Measurements from ENCODE around the gene ATF4.
A peak's percentile ranks its signal among the peaks of the same experiment; 100 is the strongest.

ATF4 gene

GRCh38 chr22:39526736-39527171, 6.4 kb downstream of the ATF4 start:
- Histone ChIP-seq H3K9ac (ENCODE audit: low read length) (no peak overlapping the region), H2BK120ac (ENCODE audit: low read depth, low read length) (no peak overlapping the region), H3K4me2 (ENCODE audit: low read length) (no peak overlapping the region), H3K4ac (ENCODE audit: low read depth, low read length) (no peak overlapping the region), H3K23ac (ENCODE audit: low read length) (no peak overlapping the region), H3K79me1 (ENCODE audit: low read length) (peaks cover 29% of the 10 kb centered on the region), H4K8ac (ENCODE audit: low read depth, low read length) (no peak overlapping the region), H3K36me3 (ENCODE audit: control insufficient read depth, insufficient read depth, low read length) (peaks cover 27% of the 10 kb centered on the region), H3K79me2 (ENCODE audit: control insufficient read depth, insufficient read depth, low read length) (peaks cover 27% of the 10 kb centered on the region), H3K27me3 (ENCODE audit: insufficient read depth, low read length, poor library complexity) (no peaks in the 10 kb centered on the region), H3K27ac (ENCODE audit: low read depth, low read length) (no peak overlapping the region), H3K56ac (ENCODE audit: low read length) (no peak overlapping the region), H3K4me3 (ENCODE audit: low read length) (no peak overlapping the region), H2BK15ac (replicated peaks; ENCODE audit: low read depth) (no peak overlapping the region), H2AK5ac (ENCODE audit: low read length) (no peak overlapping the region), H3K18ac (ENCODE audit: low read length) (no peak overlapping the region), H3K4me1 (ENCODE audit: control insufficient read depth, low read depth, low read length) (peaks cover 7% of the 10 kb centered on the region), H2BK5ac (ENCODE audit: low read length) (no peak overlapping the region), H4K5ac (ENCODE audit: low read length) (no peak overlapping the region)
- WGBS (ENCODE audit: extremely low coverage, insufficient coverage, low lambda C conversion rate), result no CpG with 5 or more reads among the region's 4 CpGs
- peak; percentile 44 for DNase-seq

GRCh38 chr22:39527481-39527961, 7.2 kb downstream of the ATF4 start:
- H3K36me3 ChIP-seq (ENCODE audit: control insufficient read depth, insufficient read depth, low read length), result peaks cover 24% of the 10 kb centered on the region

GRCh38 chr22:39528080-39528661, 7.8 kb downstream of the ATF4 start:
- peaks cover 27% of the 10 kb centered on the region for H3K79me1 ChIP-seq (ENCODE audit: low read length)
- no peak overlapping the region for H2BK15ac ChIP-seq (replicated peaks; ENCODE audit: low read depth)
- no peak overlapping the region for H3K9ac ChIP-seq (ENCODE audit: low read length)
- no peak overlapping the region for H3K4ac ChIP-seq (ENCODE audit: low read depth, low read length)
- H3K56ac ChIP-seq (ENCODE audit: low read length), result peak overlapping the region; percentile 51
- no peak overlapping the region for H2BK120ac ChIP-seq (ENCODE audit: low read depth, low read length)
- WGBS (ENCODE audit: extremely low coverage, insufficient coverage, low lambda C conversion rate), result no CpG with 5 or more reads among the region's 12 CpGs
- peak overlapping the region; percentile 33 for H3K23ac ChIP-seq (ENCODE audit: low read length)
- H2AK5ac ChIP-seq (ENCODE audit: low read length), result no peak overlapping the region
- peaks cover 18% of the 10 kb centered on the region for H3K36me3 ChIP-seq (ENCODE audit: control insufficient read depth, insufficient read depth, low read length)
- peak; percentile 74 for DNase-seq
- H4K5ac ChIP-seq (ENCODE audit: low read length), result no peak overlapping the region
- H4K8ac ChIP-seq (ENCODE audit: low read depth, low read length), result no peak overlapping the region
- H2BK5ac ChIP-seq (ENCODE audit: low read length), result no peak overlapping the region
- H3K4me2 ChIP-seq (ENCODE audit: low read length), result no peak overlapping the region
- no peak overlapping the region for H3K27ac ChIP-seq (ENCODE audit: low read depth, low read length)
- H3K4me1 ChIP-seq (ENCODE audit: control insufficient read depth, low read depth, low read length), result peaks cover 5% of the 10 kb centered on the region
- H3K4me3 ChIP-seq (ENCODE audit: low read length), result no peak overlapping the region
- H3K18ac ChIP-seq (ENCODE audit: low read length), result no peak overlapping the region
- peaks cover 20% of the 10 kb centered on the region for H3K79me2 ChIP-seq (ENCODE audit: control insufficient read depth, insufficient read depth, low read length)
- no peaks in the 10 kb centered on the region for H3K27me3 ChIP-seq (ENCODE audit: insufficient read depth, low read length, poor library complexity)

More at GRCh38 chr22:39527481-39527961, 7.2 kb downstream of the ATF4 start:
- Histone ChIP-seq H3K79me2 (ENCODE audit: control insufficient read depth, insufficient read depth, low read length) (peaks cover 27% of the 10 kb centered on the region), H3K27ac (ENCODE audit: low read depth, low read length) (no peak overlapping the region), H2BK15ac (replicated peaks; ENCODE audit: low read depth) (no peak overlapping the region), H3K56ac (ENCODE audit: low read length) (no peak overlapping the region), H4K5ac (ENCODE audit: low read length) (no peak overlapping the region), H3K18ac (ENCODE audit: low read length) (no peak overlapping the region), H3K4ac (ENCODE audit: low read depth, low read length) (no peak overlapping the region), H3K4me3 (ENCODE audit: low read length) (no peak overlapping the region), H3K79me1 (ENCODE audit: low read length) (peaks cover 33% of the 10 kb centered on the region), H3K4me1 (ENCODE audit: control insufficient read depth, low read depth, low read length) (peaks cover 7% of the 10 kb centered on the region), H2AK5ac (ENCODE audit: low read length) (no peak overlapping the region), H4K8ac (ENCODE audit: low read depth, low read length) (no peak overlapping the region), H3K9ac (ENCODE audit: low read length) (no peak overlapping the region), H3K27me3 (ENCODE audit: insufficient read depth, low read length, poor library complexity) (no peaks in the 10 kb centered on the region), H2BK120ac (ENCODE audit: low read depth, low read length) (no peak overlapping the region), H3K4me2 (ENCODE audit: low read length) (no peak overlapping the region), H3K23ac (ENCODE audit: low read length) (no peak overlapping the region), H2BK5ac (ENCODE audit: low read length) (no peak overlapping the region)
- WGBS (ENCODE audit: extremely low coverage, insufficient coverage, low lambda C conversion rate), result no CpG with 5 or more reads among the region's 6 CpGs
- peak; percentile 63 for DNase-seq

- peaks cover 17% of the 10 kb centered on the region for H3K79me2 ChIP-seq (ENCODE audit: control insufficient read depth, insufficient read depth, low read length)
- no peak overlapping the region for H3K56ac ChIP-seq (ENCODE audit: low read length)
- H2BK120ac ChIP-seq (ENCODE audit: low read depth, low read length), result no peak overlapping the region
- H3K18ac ChIP-seq (ENCODE audit: low read length), result no peak overlapping the region
- peaks cover 15% of the 10 kb centered on the region for H3K36me3 ChIP-seq (ENCODE audit: control insufficient read depth, insufficient read depth, low read length)
- H4K5ac ChIP-seq (ENCODE audit: low read length), result no peak overlapping the region
- H3K4me3 ChIP-seq (ENCODE audit: low read length), result no peak overlapping the region
- H2BK15ac ChIP-seq (replicated peaks; ENCODE audit: low read depth), result no peak overlapping the region
- H3K4me2 ChIP-seq (ENCODE audit: low read length), result no peak overlapping the region
- no peak overlapping the region for H2BK5ac ChIP-seq (ENCODE audit: low read length)
- no peak overlapping the region for H4K8ac ChIP-seq (ENCODE audit: low read depth, low read length)
- no peaks in the 10 kb centered on the region for H3K27me3 ChIP-seq (ENCODE audit: insufficient read depth, low read length, poor library complexity)
- peaks cover 5% of the 10 kb centered on the region for H3K4me1 ChIP-seq (ENCODE audit: control insufficient read depth, low read depth, low read length)
- DNase-seq, result peak; percentile 94
- H3K23ac ChIP-seq (ENCODE audit: low read length), result no peak overlapping the region
- no peak overlapping the region for H3K4ac ChIP-seq (ENCODE audit: low read depth, low read length)
- H3K9ac ChIP-seq (ENCODE audit: low read length), result no peak overlapping the region
- H3K27ac ChIP-seq (ENCODE audit: low read depth, low read length), result no peak overlapping the region
- no CpG with 5 or more reads among the region's 32 CpGs for WGBS (ENCODE audit: extremely low coverage, insufficient coverage, low lambda C conversion rate)
- no peak overlapping the region for H2AK5ac ChIP-seq (ENCODE audit: low read length)
- peaks cover 24% of the 10 kb centered on the region for H3K79me1 ChIP-seq (ENCODE audit: low read length)
Observed at GRCh38 chr22:39528681-39529486, 8.5 kb downstream of the ATF4 start.

- Histone ChIP-seq H3K27me3 (ENCODE audit: insufficient read depth, low read length, poor library complexity) (no peaks in the 10 kb centered on the region), H3K18ac (ENCODE audit: low read length) (no peak overlapping the region), H3K23ac (ENCODE audit: low read length) (no peak overlapping the region), H3K79me2 (ENCODE audit: control insufficient read depth, insufficient read depth, low read length) (peaks cover 14% of the 10 kb centered on the region), H3K4me2 (ENCODE audit: low read length) (no peak overlapping the region), H3K79me1 (ENCODE audit: low read length) (peaks cover 24% of the 10 kb centered on the region), H3K4ac (ENCODE audit: low read depth, low read length) (no peak overlapping the region), H2BK15ac (replicated peaks; ENCODE audit: low read depth) (no peak overlapping the region), H2BK120ac (ENCODE audit: low read depth, low read length) (no peak overlapping the region), H3K4me3 (ENCODE audit: low read length) (no peak overlapping the region), H2BK5ac (ENCODE audit: low read length) (no peak overlapping the region), H3K9ac (ENCODE audit: low read length) (peak overlapping the region; percentile 50), H4K8ac (ENCODE audit: low read depth, low read length) (no peak overlapping the region), H3K27ac (ENCODE audit: low read depth, low read length) (no peak overlapping the region), H3K56ac (ENCODE audit: low read length) (peak overlapping the region; percentile 12), H3K4me1 (ENCODE audit: control insufficient read depth, low read depth, low read length) (peaks cover 8% of the 10 kb centered on the region), H3K36me3 (ENCODE audit: control insufficient read depth, insufficient read depth, low read length) (peaks cover 11% of the 10 kb centered on the region), H2AK5ac (ENCODE audit: low read length) (no peak overlapping the region), H4K5ac (ENCODE audit: low read length) (no peak overlapping the region)
- no CpG with 5 or more reads among the region's 17 CpGs for WGBS (ENCODE audit: extremely low coverage, insufficient coverage, low lambda C conversion rate)
- no peak for DNase-seq
Observed at GRCh38 chr22:39529487-39529851, 9.1 kb downstream of the ATF4 start.

All from mesendoderm (in vitro differentiated cells).